ENCODE data around the gene GPR137B. TPM values are rescaled to one million over a fixed set of nuclear protein-coding genes. Genes with fewer than 3 reads are reported as not detected.

Gene GPR137B
- total RNA-seq, 2 donors from 2014 or later = 3.8 to 9.5 TPM

DNA sequence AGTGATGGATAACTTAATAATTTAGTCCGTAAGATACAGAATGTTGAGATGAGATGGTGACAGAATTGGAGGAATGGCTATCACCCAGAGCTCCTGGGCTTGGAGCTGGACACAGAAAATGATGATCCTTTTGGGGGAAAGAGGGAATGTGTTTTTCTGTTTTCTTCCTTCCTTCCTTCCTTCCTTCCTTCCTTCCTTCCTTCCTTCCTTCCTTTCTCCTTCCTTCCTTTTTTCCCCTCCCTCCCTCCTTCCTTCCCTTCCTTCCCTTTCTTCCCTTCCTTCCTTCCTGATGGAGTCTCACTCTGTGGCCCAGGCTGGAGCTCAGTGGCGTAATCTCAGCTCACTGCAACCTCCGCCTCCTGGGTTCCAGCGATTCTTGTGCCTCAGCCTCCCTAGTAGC, 2.8 kb upstream of the GPR137B start:
- ATAC-seq (no peak), DNase-seq (no peak)
- intact Hi-C loops (cut with DNase I, micrococcal nuclease) = no loop called here

- intact Hi-C loops (cut with DNase I, micrococcal nuclease) = no loop called here
- DNase-seq (no peak), ATAC-seq (peak; percentile 22)
Observed at GRCh38 chr1:236140705-236141446, 1.5 kb upstream of the GPR137B start.

DNA sequence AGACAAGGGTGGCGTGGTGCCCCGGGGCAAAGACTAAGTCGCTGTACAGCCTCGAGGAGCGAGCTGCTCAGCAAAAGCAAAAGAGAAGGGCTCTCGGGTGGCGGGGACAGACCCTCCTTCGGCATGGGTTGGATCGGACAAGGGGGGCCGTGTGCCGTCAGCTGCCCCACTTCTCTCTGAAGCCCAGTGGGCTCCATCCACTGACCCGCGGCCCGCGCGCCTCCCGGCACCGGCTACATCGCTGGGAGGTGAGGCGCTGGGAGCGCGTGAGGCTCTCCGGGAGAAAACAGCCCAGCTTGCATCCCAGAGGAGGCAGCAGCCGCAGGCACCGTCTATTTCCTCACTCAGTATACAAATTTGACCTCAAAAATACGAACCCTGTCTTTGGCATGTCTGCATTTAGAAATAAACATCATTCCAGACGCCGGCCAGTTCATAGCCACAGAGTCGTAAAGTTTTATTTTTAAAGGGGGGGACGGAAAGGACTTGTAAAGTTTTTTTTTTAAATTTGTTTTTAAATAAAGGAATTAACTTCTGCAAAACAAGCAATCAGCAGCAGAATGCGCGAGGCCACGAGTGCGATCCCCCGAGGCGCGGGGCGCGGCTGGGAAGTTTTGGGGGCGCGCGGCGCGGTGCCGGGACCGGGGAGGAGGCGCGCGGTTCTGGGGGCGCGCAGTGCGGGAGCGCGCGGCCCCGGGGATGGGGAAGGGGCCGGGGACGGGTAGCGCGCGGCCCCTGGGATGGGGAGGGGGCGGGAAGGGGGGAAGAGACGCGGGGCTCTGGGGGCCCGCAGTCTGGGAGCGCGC, 689 bp upstream of the GPR137B start:
- intact Hi-C loops (cut with DNase I, micrococcal nuclease) = no loop called here
- peak in 1 of 2 donors; percentile 49 for DNase-seq
- ATAC-seq = peak; percentile 53

- peak; percentile 28 for ATAC-seq
- intact Hi-C loops (cut with DNase I, micrococcal nuclease) = no loop called here
- DNase-seq = no peak
Observed at GRCh38 chr1:236143104-236143948, 987 bp downstream of the GPR137B start.

DNA sequence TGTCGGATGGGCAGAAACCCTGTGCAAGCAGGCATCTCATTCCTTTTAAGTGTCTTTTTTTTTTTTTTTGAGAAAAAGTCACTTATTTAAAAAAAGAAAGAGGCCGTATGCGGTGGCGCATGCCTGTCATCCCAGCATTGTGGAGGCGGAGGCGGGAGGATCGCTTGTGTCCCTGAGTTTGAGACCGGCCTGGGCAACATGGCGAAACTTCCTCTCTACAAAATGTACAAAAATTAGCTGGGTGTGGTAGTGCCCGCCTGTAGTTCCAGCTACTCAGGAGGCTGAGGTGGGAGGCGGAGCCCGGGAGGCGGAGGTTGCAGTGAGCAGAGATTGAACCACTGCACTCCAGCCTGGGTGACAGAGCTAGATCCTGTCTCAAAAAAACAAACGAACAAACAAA, 1.7 kb downstream of the GPR137B start:
- DNase-seq (no peak), ATAC-seq (no peak)
- intact Hi-C loops (cut with DNase I, micrococcal nuclease) = no loop called here

DNA sequence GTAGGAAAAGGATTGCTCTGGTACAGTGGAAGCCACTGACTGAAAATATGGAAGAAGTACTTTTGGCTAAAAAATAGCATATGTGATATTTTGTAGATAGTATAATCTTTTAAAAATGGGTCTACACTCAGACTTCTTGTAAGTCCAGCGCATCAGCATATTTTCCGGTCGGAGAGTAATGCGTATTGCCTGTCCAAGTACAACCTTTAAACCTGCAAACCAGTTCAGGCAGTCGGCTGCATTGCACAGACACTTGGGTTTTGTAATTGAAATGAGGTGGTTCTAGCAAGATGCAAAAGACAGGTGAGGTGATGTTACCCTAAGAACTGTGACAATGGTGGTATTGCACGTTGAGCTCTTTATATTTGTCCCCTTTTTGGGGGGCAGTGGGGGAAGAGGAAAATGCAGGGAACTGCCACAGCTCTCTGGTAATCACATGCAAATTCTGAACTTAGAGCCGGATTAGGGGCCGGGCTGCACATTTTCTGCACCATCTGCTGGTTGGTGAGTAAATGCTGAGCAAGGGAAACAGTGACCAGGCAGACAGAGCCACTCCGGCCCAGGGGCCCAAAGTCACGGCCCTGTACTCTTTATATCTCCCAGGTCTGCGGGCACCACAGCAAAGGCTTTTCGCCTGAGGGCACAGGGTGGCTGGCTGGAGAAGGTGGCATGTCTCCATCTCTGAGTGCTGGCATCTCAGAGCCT, 2.3 kb downstream of the GPR137B start:
- intact Hi-C loops (cut with DNase I, micrococcal nuclease) = no loop called here
- DNase-seq = no peak
- ATAC-seq = no peak

DNA sequence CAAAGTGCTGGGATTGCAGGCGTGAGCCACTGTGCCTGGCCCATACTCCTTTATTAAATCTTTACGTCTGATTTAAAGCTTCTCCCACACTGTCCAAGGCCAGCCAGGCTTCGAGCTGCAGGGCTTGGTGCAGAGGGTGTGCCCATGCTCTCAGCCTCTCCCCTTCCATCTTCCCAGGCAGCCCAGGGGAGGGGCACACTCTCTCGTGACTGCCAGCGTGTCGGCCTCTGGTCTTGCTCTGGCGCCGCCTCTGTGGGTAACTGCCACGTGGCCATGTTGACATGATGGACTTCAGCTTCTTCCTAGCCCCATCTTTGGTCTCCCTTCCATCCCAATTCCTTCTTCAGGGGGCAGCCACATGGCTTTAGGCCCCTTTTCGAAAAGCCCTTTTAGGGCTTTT, 4.7 kb downstream of the GPR137B start:
- intact Hi-C loops (cut with DNase I, micrococcal nuclease) = no loop called here
- peak; percentile 82 for ATAC-seq
- peak in 1 of 2 donors; percentile 57 for DNase-seq

- ATAC-seq = peak; percentile 11
- intact Hi-C loops (cut with DNase I, micrococcal nuclease) = no loop called here
Observed at GRCh38 chr1:236147521-236148469, 5.5 kb downstream of the GPR137B start.

GRCh38 chr1:236148470-236148845, 6.1 kb downstream of the GPR137B start:
- intact Hi-C loops (cut with DNase I, micrococcal nuclease) = no loop called here
- no peak for ATAC-seq
- no peak for DNase-seq

More at GRCh38 chr1:236147521-236148469, 5.5 kb downstream of the GPR137B start:
- DNase-seq = no peak

GRCh38 chr1:236149003-236149595, 6.8 kb downstream of the GPR137B start:
- no peak for ATAC-seq
- intact Hi-C loops (cut with DNase I, micrococcal nuclease) = no loop called here
- DNase-seq = no peak

GRCh38 chr1:236149696-236150228, 7.4 kb downstream of the GPR137B start:
- no peak for DNase-seq
- intact Hi-C loops (cut with DNase I, micrococcal nuclease) = no loop called here
- ATAC-seq = no peak

- DNase-seq = no peak
- no peak for ATAC-seq
- intact Hi-C loops (cut with DNase I, micrococcal nuclease) = no loop called here
Observed at GRCh38 chr1:236150311-236150955, 8.1 kb downstream of the GPR137B start.

GRCh38 chr1:236150986-236151385, 8.6 kb downstream of the GPR137B start:
- no peak for DNase-seq
- ATAC-seq = no peak
- intact Hi-C loops (cut with DNase I, micrococcal nuclease) = no loop called here

DNA sequence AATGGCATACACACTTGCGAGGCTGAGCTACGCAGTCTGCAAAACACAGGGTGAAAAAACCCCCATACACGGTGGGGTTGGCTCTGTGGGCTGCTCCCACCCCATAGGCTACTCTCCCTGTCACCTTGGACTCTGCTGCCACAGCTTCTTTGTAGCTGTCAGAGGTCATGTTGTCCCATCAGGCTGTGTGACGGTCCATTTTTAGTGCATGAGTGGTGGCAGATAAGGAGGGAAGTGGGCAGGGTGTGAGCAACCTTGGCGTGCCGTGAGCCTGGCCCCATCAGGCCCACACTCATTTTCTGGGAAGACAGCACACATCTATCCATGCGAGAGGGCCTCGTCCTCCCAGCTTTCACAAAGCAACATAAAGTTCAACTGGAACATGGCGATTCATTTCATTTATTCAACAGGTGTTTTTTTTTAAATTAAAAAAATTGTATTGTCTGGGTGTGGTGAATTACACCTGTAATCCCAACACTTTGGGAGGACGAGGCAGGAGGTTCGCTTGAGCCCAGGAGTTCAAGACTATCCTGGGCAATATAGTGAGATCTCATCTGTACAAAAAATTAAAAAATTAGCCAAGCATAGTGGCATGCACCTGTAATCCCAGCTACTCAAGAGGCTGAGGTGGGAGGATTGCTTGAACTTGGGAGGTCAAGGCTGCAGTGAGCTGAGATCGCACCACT, 9.5 kb downstream of the GPR137B start:
- no peak for DNase-seq
- intact Hi-C loops (cut with DNase I, micrococcal nuclease) = no loop called here
- no peak for ATAC-seq

- no peak for ATAC-seq
- intact Hi-C loops (cut with DNase I, micrococcal nuclease) = no loop called here
- no peak for DNase-seq
Observed at GRCh38 chr1:236154126-236154525, 11.8 kb downstream of the GPR137B start.
